K562 (cell line): Measurements from ENCODE around the gene STX3. TPM values are rescaled to one million over a fixed set of nuclear protein-coding genes. Genes with fewer than 3 reads are reported as not detected.

Source experiments
- ARID1B ChIP-seq: fragments of 450-650 bp; IDR thresholded peaks from 2 replicates; pipeline ENCODE4 v1.6.1; 2016; ENCODE audit warnings: antibody characterized with exemption, mild to moderate bottlenecking, inconsistent platforms
- CBFB ChIP-seq: sonication (generic); formaldehyde crosslinking; IDR thresholded peaks from 2 replicates; pipeline ENCODE4 v1.4.0; 2020; ENCODE audit warnings: mild to moderate bottlenecking, missing genetic modification reagents
- CCAR2 ChIP-seq: fragments of 200-400 bp; formaldehyde crosslinking; IDR thresholded peaks from 2 replicates; pipeline ENCODE4 v1.6.1; 2017; ENCODE audit warnings: mild to moderate bottlenecking, low read depth, low read length
- ELF2 ChIP-seq: fragments of 250-450 bp; sonication (Bioruptor Pico); IDR thresholded peaks from 2 replicates; pipeline ENCODE4 v1.5.0; 2021; ENCODE audit warnings: mild to moderate bottlenecking
- ETS2 ChIP-seq: IDR thresholded peaks from 2 replicates; pipeline ENCODE4 v1.6.1; 2016; ENCODE audit warnings: borderline replicate concordance, missing genetic modification characterization, mild to moderate bottlenecking, moderate library complexity, missing compliant biosample characterization; ENCODE audit not compliant: poor library complexity, severe bottlenecking
- FOXJ2 ChIP-seq: fragments of 200-800 bp; sonication (Bioruptor generic); IDR thresholded peaks from 2 replicates; pipeline ENCODE4 v1.6.1; 2016; ENCODE audit warnings: missing genetic modification characterization, missing compliant biosample characterization
- FOXK1 ChIP-seq: sonication (generic); formaldehyde crosslinking; IDR thresholded peaks from 2 replicates; pipeline ENCODE4 v1.8.0; 2022; ENCODE audit warnings: missing genetic modification reagents, mild to moderate bottlenecking, borderline replicate concordance
- FOXP4 ChIP-seq: sonication (generic); formaldehyde crosslinking; IDR thresholded peaks from 2 replicates; pipeline ENCODE4 v1.8.0; 2022; ENCODE audit warnings: mild to moderate bottlenecking, missing genetic modification reagents, borderline replicate concordance
- HMG20A ChIP-seq: fragments of 450-650 bp; formaldehyde crosslinking; conservative IDR thresholded peaks from 2 replicates; pipeline ENCODE4 v1.4.0; 2020; ENCODE audit warnings: mild to moderate bottlenecking, mixed read lengths
- HMGN3 ChIP-seq: IDR thresholded peaks from 2 replicates; pipeline ENCODE4 v1.6.1; 2011; ENCODE audit warnings: borderline replicate concordance, low read depth, mild to moderate bottlenecking, mixed read lengths, low read length; ENCODE audit not compliant: insufficient read length; ENCODE audit errors: extremely low read depth
- IFI16 ChIP-seq: fragments of 250-450 bp; sonication (Bioruptor Pico); IDR thresholded peaks from 2 replicates; pipeline ENCODE4 v2.1.2; 2022; ENCODE audit warnings: mild to moderate bottlenecking, inconsistent platforms
- MTA2 ChIP-seq: fragments of 450-650 bp; IDR thresholded peaks from 2 replicates; pipeline ENCODE4 v1.6.1; 2016; ENCODE audit warnings: low read depth
- MXI1 ChIP-seq: IDR thresholded peaks from 2 replicates; pipeline ENCODE4 v1.6.1; 2011; ENCODE audit warnings: low read depth, mild to moderate bottlenecking, improper control_type of control experiment, low read length
- MYC ChIP-seq, 2 experiments: fragments of 250-450 bp in 1 of 2; sonication (Bioruptor Pico) in 1 of 2; IDR thresholded peaks; 2 replicates each; pipeline versions ENCODE4 v1.5.1 to v1.6.1; 2012 to 2021; ENCODE audit warnings: low read depth in 2 of 2, borderline replicate concordance in 1 of 2, improper control_type of control experiment in 1 of 2, low read length in 1 of 2, mild to moderate bottlenecking in 1 of 2, moderate library complexity in 1 of 2
- NFXL1 ChIP-seq: fragments of 450-650 bp; formaldehyde crosslinking; IDR thresholded peaks from 2 replicates; pipeline ENCODE4 v1.4.0; 2021; ENCODE audit warnings: mild to moderate bottlenecking
- NR2C2 ChIP-seq, 2 experiments: fragments of 200-800 bp in 1 of 2; sonication (Bioruptor generic) in 1 of 2; sonication (generic) in 1 of 2; formaldehyde crosslinking in 1 of 2; IDR thresholded peaks; 2 replicates each; pipeline versions ENCODE4 v1.6.1 to v1.8.0; 2016 to 2022; ENCODE audit warnings: mild to moderate bottlenecking in 1 of 2, missing compliant biosample characterization in 1 of 2, missing genetic modification characterization in 1 of 2, missing genetic modification reagents in 1 of 2
- POLR2H ChIP-seq: IDR thresholded peaks from 2 replicates; pipeline ENCODE4 v1.6.1; 2016; ENCODE audit warnings: missing genetic modification characterization, low read depth, mild to moderate bottlenecking, control low read depth, missing compliant biosample characterization, moderate library complexity
- SP1 ChIP-seq: sonication (generic); formaldehyde crosslinking; IDR thresholded peaks from 2 replicates; pipeline ENCODE4 v1.8.1; 2022; ENCODE audit warnings: mild to moderate bottlenecking, missing genetic modification reagents
- TAF1 ChIP-seq: IDR thresholded peaks from 2 replicates; pipeline ENCODE4 v1.6.1; 2011; ENCODE audit warnings: mild to moderate bottlenecking, low read length, moderate library complexity; ENCODE audit not compliant: insufficient read depth, control insufficient read depth, severe bottlenecking; ENCODE audit errors: extremely low read depth
- TAL1 ChIP-seq: fragments of 450-650 bp; IDR thresholded peaks from 2 replicates; pipeline ENCODE4 v1.6.1; 2016; ENCODE audit warnings: mild to moderate bottlenecking
- TBP ChIP-seq: optimal IDR thresholded peaks from 2 replicates; pipeline ENCODE3; 2011; ENCODE audit warnings: low read depth, low read length, improper control_type of control experiment
- ZEB2 ChIP-seq: fragments of 450-650 bp; IDR thresholded peaks from 2 replicates; pipeline ENCODE4 v1.6.1; 2016
- ZNF12 ChIP-seq: sonication (generic); formaldehyde crosslinking; IDR thresholded peaks from 2 replicates; pipeline ENCODE4 v1.4.0; 2020; ENCODE audit warnings: mild to moderate bottlenecking, missing genetic modification reagents
- ZNF146 ChIP-seq: IDR thresholded peaks from one replicate; pipeline ENCODE4 v1.6.1; 2018; ENCODE audit warnings: missing compliant biosample characterization; ENCODE audit not compliant: unreplicated experiment
- ZNF274 ChIP-seq: IDR thresholded peaks from 2 replicates; pipeline ENCODE4 v1.6.1; 2011; ENCODE audit warnings: low read depth, mild to moderate bottlenecking, low read length, moderate library complexity, borderline replicate concordance
- ZNF354B ChIP-seq: fragments of 250-450 bp; sonication (Bioruptor Pico); IDR thresholded peaks from 2 replicates; pipeline ENCODE4 v1.4.0; 2020
- ZNF398 ChIP-seq: fragments of 250-450 bp; sonication (Bioruptor Pico); IDR thresholded peaks from 2 replicates; pipeline ENCODE4 v1.8.0; 2021; ENCODE audit warnings: moderate library complexity, mild to moderate bottlenecking, inconsistent platforms
- ZNF431 ChIP-seq: sonication (generic); formaldehyde crosslinking; IDR thresholded peaks from 2 replicates; pipeline ENCODE4 v1.8.0; 2022; ENCODE audit warnings: mild to moderate bottlenecking, missing genetic modification reagents
- polyA plus RNA-seq, 8 experiments: library from polyadenylated mRNA; depleted of rRNA in 4 of 8; stranded (reverse) in 5 of 8; unstranded in 3 of 8; fragments of >200 nt; fragmentation: Nextera tagmentation in 2 of 8; fragmentation: Illumina TruSeq in 1 of 8; extraction: Ambion mirVana in 2 of 8; extraction: Trizol in 1 of 8; gene quantifications; 2 replicates each; pipeline versions ENCODE4 v1.2.1 to v1.2.3, GENCODE V29; 2011 to 2014; ENCODE audit warnings: inconsistent platforms in 1 of 8, missing spikeins in 1 of 8
- total RNA-seq, 7 experiments: library from RNA; depleted of rRNA in 6 of 7; stranded (reverse); fragments of >200 nt in 6 of 7; fragmentation: Illumina TruSeq in 2 of 7; extraction: Trizol in 2 of 7; gene quantifications; 2 replicates each; pipeline versions ENCODE4 v1.2.1 to v1.2.3, GENCODE V29; 2011 to 2021; ENCODE audit warnings: low replicate concordance in 1 of 7

The STX3 gene
- total and polyA plus RNA-seq, 9 of the 15 experiments (the other 6 are each of a cell fraction or from before 2014, with no cell fraction given), result 12.0 to 91.6 (median 48.7) TPM

GRCh38 chr11:59810911-59811259, 55.7 kb downstream of the STX3 start (continued):
- TF ChIP-seq FOXJ2 (tag) (no peak), CCAR2 (no peak), TBP (no peak), ELF2 (CRISPR knock-in tag) (no peak), TAL1 (no peak), ETS2 (tag) (no peak), MYC (IDR thresholded peaks at IDR 0.05; ENCODE audit: low read depth, low read length) (no peak), MYC (CRISPR knock-in tag; IDR thresholded peaks at IDR 0.05; ENCODE audit: borderline replicate concordance, low read depth) (no peak), POLR2H (tag) (peak; percentile 50), ZEB2 (no peak), ARID1B (no peak; the same call in 1 of the 2 replicates), ZNF146 (CRISPR knock-in tag) (no peak), MTA2 (no peak), HMGN3 (no peak), NR2C2 (CRISPR knock-in tag; IDR thresholded peaks at IDR 0.05) (no peak), NR2C2 (tag; IDR thresholded peaks at IDR 0.05) (peak; percentile 66), ZNF12 (0 out of 2 replicates have a peak, but pooled peaks have one; percentile 1), FOXP4 (no peak), ZNF274 (no peak), ZNF431 (no peak), HMG20A (CRISPR knock-in tag) (no peak), SP1 (CRISPR knock-in tag) (peak; percentile 9; the same call in 1 of the 2 replicates), IFI16 (CRISPR knock-in tag) (no peak), MXI1 (no peak), NFXL1 (CRISPR knock-in tag) (no peak), TAF1 (no peak), FOXK1 (CRISPR knock-in tag) (no peak), ZNF398 (no peak), CBFB (no peak), ZNF354B (CRISPR knock-in tag) (no peak)
